ENCODE measurements around the gene ENG.

GRCh38 chr9:127886401-127886972, 32.0 kb upstream of the ENG start:
- TF ChIP-seq, protein P1, sequence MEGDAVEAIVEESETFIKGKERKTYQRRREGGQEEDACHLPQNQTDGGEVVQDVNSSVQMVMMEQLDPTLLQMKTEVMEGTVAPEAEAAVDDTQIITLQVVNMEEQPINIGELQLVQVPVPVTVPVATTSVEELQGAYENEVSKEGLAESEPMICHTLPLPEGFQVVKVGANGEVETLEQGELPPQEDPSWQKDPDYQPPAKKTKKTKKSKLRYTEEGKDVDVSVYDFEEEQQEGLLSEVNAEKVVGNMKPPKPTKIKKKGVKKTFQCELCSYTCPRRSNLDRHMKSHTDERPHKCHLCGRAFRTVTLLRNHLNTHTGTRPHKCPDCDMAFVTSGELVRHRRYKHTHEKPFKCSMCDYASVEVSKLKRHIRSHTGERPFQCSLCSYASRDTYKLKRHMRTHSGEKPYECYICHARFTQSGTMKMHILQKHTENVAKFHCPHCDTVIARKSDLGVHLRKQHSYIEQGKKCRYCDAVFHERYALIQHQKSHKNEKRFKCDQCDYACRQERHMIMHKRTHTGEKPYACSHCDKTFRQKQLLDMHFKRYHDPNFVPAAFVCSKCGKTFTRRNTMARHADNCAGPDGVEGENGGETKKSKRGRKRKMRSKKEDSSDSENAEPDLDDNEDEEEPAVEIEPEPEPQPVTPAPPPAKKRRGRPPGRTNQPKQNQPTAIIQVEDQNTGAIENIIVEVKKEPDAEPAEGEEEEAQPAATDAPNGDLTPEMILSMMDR (IDR thresholded peaks at IDR 0.05) = no peak
- TF ChIP-seq POLR2A (IDR thresholded peaks at IDR 0.05) = no peak

All from heart left ventricle (tissue), 13 donors.